Endothelial cell of umbilical vein (primary cell): ENCODE data around the gene CCL17. TPM values are rescaled to one million over a fixed set of nuclear protein-coding genes. Genes with fewer than 3 reads are reported as not detected.

Experiments used
- BruUV-seq: library from RNA; stranded (reverse); fragments of 400-500 nt; replicated peaks from 2 replicates; lab custom pipeline; 2021; lab: Mats Ljungman, UMichigan
- CTCF ChIA-PET: fragments of 300-600, 350-600 bp; sonication (Branson Sonifier 250); formaldehyde crosslinking; loops from one replicate; lab custom pipeline; 2021; ENCODE audit warnings: antibody characterized with exemption, inconsistent platforms; lab: Charles Lee
- POLR2A ChIA-PET: fragments of 300-600, 350-600 bp; sonication (Branson Sonifier 250); formaldehyde crosslinking; loops from one replicate; lab custom pipeline; 2021; ENCODE audit warnings: antibody characterized with exemption, inconsistent platforms; lab: Charles Lee
- DNase-seq: peaks from one replicate; pipeline ENCODE4 v3.0.0-alpha.2; 2011; ENCODE audit warnings: low read depth, low spot score
- FAIRE-seq: peaks from 2 replicates; lab custom pipeline; 2011; peaks lifted over from hg19 to GRCh38; lab: Jason Lieb, UNC
- H2AFZ ChIP-seq: 2 replicates; pipeline ENCODE4 v1.6.0; 2012; ENCODE audit warnings: low read depth, low read length, control low read depth, inconsistent platforms
- H3K27ac ChIP-seq: 2 replicates; pipeline ENCODE4 v1.5.1; 2011; ENCODE audit warnings: low read depth, mild to moderate bottlenecking, control low read depth, low read length, moderate library complexity; ENCODE audit not compliant: insufficient read depth
- H3K27me3 ChIP-seq, 2 experiments: 2 replicates each; pipeline versions ENCODE4 v1.6.0 to v1.6.1; 2011; ENCODE audit warnings: low read length in 2 of 2, mixed read lengths in 1 of 2; ENCODE audit not compliant: control insufficient read depth in 2 of 2, insufficient read depth in 2 of 2
- H3K36me3 ChIP-seq, 2 experiments: 2 replicates in 1 of 2; 3 replicates in 1 of 2; pipeline ENCODE4 v1.5.1; 2011; ENCODE audit warnings: low read length in 2 of 2, mild to moderate bottlenecking in 1 of 2, moderate library complexity in 1 of 2; ENCODE audit not compliant: control insufficient read depth in 2 of 2, insufficient read depth in 2 of 2; ENCODE audit errors: extremely low read depth in 1 of 2
- H3K4me1 ChIP-seq: 3 replicates; pipeline ENCODE4 v1.5.1; 2011; ENCODE audit warnings: mild to moderate bottlenecking, low read length; ENCODE audit not compliant: control insufficient read depth, insufficient read depth; ENCODE audit errors: extremely low read depth
- H3K4me2 ChIP-seq: 2 replicates; pipeline ENCODE4 v1.6.1; 2011; ENCODE audit warnings: low read length, control low read depth, mixed read lengths; ENCODE audit not compliant: insufficient read depth
- H3K4me3 ChIP-seq, 3 experiments: fragments of 200-600 bp in 1 of 3; sonication (generic), shearing (Covaris generic) in 1 of 3; replicated peaks in 1 of 3; 2 replicates each; pipeline ENCODE4 v1.5.1; 2011 to 2016; ENCODE audit warnings: control low read depth in 3 of 3, low read length in 3 of 3, mild to moderate bottlenecking in 2 of 3, inconsistent platforms in 1 of 3, low read depth in 1 of 3, moderate library complexity in 1 of 3; ENCODE audit not compliant: insufficient read depth in 1 of 3
- H3K79me2 ChIP-seq: 2 replicates; pipeline ENCODE4 v1.6.0; 2012; ENCODE audit warnings: low read length, inconsistent platforms; ENCODE audit not compliant: control insufficient read depth, insufficient read depth
- H3K9ac ChIP-seq: replicated peaks from 2 replicates; pipeline ENCODE3; 2011; ENCODE audit warnings: low read length, control low read depth; ENCODE audit not compliant: insufficient read depth; ENCODE audit errors: extremely low read depth
- H3K9me1 ChIP-seq: replicated peaks from 3 replicates; pipeline ENCODE4 v1.6.0; 2011; ENCODE audit warnings: mild to moderate bottlenecking, low read length; ENCODE audit not compliant: control insufficient read depth, insufficient read depth; ENCODE audit errors: extremely low read depth
- H3K9me3 ChIP-seq: replicated peaks from 2 replicates; pipeline ENCODE4 v1.5.1; 2012; ENCODE audit warnings: low read length, inconsistent platforms; ENCODE audit not compliant: control insufficient read depth, insufficient read depth
- H4K20me1 ChIP-seq: replicated peaks from 2 replicates; pipeline ENCODE3; 2011; ENCODE audit warnings: mild to moderate bottlenecking, low read length; ENCODE audit not compliant: control insufficient read depth, insufficient read depth; ENCODE audit errors: extremely low read depth
- CTCF ChIP-seq, 2 donors: IDR thresholded peaks; 1 replicate in 1 of 2; 2 replicates in 1 of 2; pipeline ENCODE4 v1.5.1; 2011; ENCODE audit warnings: low read length in 2 of 2, mild to moderate bottlenecking in 2 of 2, moderate library complexity in 2 of 2, control low read depth in 1 of 2, inconsistent platforms in 1 of 2, low read depth in 1 of 2; ENCODE audit not compliant: insufficient read depth in 1 of 2; ENCODE audit errors: extremely low read depth in 1 of 2
- EZH2 ChIP-seq: IDR thresholded peaks from 2 replicates; pipeline ENCODE4 v1.6.1; 2012; ENCODE audit warnings: borderline replicate concordance, low read depth, mild to moderate bottlenecking, moderate library complexity, low read length, inconsistent platforms; ENCODE audit not compliant: severe bottlenecking
- FOS ChIP-seq: IDR thresholded peaks from 2 replicates; pipeline ENCODE4 v1.6.1; 2011; ENCODE audit warnings: mild to moderate bottlenecking, low read length, moderate library complexity, borderline replicate concordance; ENCODE audit not compliant: insufficient read depth
- GATA2 ChIP-seq: IDR thresholded peaks from 2 replicates; pipeline ENCODE4 v1.7.0; 2011; ENCODE audit warnings: low read depth, mild to moderate bottlenecking, moderate library complexity, mixed read lengths, low read length; ENCODE audit not compliant: insufficient read length, insufficient read depth
- JUN ChIP-seq: IDR thresholded peaks from 2 replicates; pipeline ENCODE4 v1.6.1; 2011; ENCODE audit warnings: borderline replicate concordance, low read depth; ENCODE audit not compliant: insufficient read length, insufficient read depth
- MAX ChIP-seq: IDR thresholded peaks from 2 replicates; pipeline ENCODE4 v1.6.1; 2011; ENCODE audit not compliant: insufficient read depth, insufficient read length
- MYC ChIP-seq: IDR thresholded peaks from one replicate; pipeline ENCODE4 v1.6.1; 2011; ENCODE audit warnings: mild to moderate bottlenecking, low read depth, low read length
- POLR2A ChIP-seq: IDR thresholded peaks from 2 replicates; pipeline ENCODE4 v1.6.1; 2012; ENCODE audit warnings: low read depth, mild to moderate bottlenecking, control low read depth, low read length
- POLR2AphosphoS5 ChIP-seq: IDR thresholded peaks from 2 replicates; pipeline ENCODE4 v1.6.1; 2012; ENCODE audit warnings: low read depth, mild to moderate bottlenecking, control low read depth, low read length, moderate library complexity; ENCODE audit not compliant: insufficient read depth
- dilution Hi-C: fragments of 300-500 bp; cut with MboI; formaldehyde crosslinking; loops from one replicate; pipeline ENCODE4 v1.15.0; 2019; ENCODE audit warnings: low sequenced_read_pairs; ENCODE audit not compliant: extremely low pct_ligation_motif_present
- intact Hi-C: fragments of 100-400 bp; cut with micrococcal nuclease; formaldehyde crosslinking; loops from one replicate; pipeline ENCODE4 v1.10.0; 2022
- polyA plus RNA-seq, 4 experiments: library from polyadenylated mRNA; depleted of rRNA in 3 of 4; stranded (reverse) in 3 of 4; unstranded in 1 of 4; fragments of >200 nt; gene quantifications; 2 replicates each; pipeline versions ENCODE4 v1.2.1 to v1.2.3, GENCODE V29; 2011 to 2012; ENCODE audit warnings: missing spikeins in 1 of 4
- total RNA-seq: library from RNA; stranded (reverse); gene quantifications from 2 replicates; pipeline ENCODE4 v1.2.3, GENCODE V29; 2021

CCL17 gene
- total and polyA plus RNA-seq, 2 donors (not counting 3 experiments of a cell fraction or from before 2014, with no cell fraction given) = not detected

- Histone ChIP-seq H4K20me1 (no peaks in the 10 kb centered on the region), H3K79me2 (peaks cover 71% of the 10 kb centered on the region), H3K27ac (no peak overlapping the region), H3K36me3 (no peaks in the 10 kb centered on the region), H3K9ac (no peak overlapping the region), H3K9me1 (no peaks in the 10 kb centered on the region), H3K4me1 (peaks cover 12% of the 10 kb centered on the region), H3K4me2 (no peak overlapping the region), H3K4me3 (no peak overlapping the region), H3K9me3 (no peaks in the 10 kb centered on the region), H2AFZ (no peak overlapping the region), H3K27me3 (no peaks in the 10 kb centered on the region)
- CTCF ChIA-PET = interaction anchor here (1.3 kb wide), 1 partner anchor 17 kb away, joined by 4 read pairs; the partner anchor contains the start of gene POLR2C
- TF ChIP-seq CTCF (IDR thresholded peaks at IDR 0.05; ENCODE audit: extremely low read depth in 1 of 2, insufficient read depth in 1 of 2, low read depth in 1 of 2, low read length in 2 of 2) (no peak), GATA2 (no peak), FOS (no peak), MYC (no peak), POLR2A (no peak), POLR2AphosphoS5 (no peak), MAX (no peak), JUN (no peak), EZH2 (no peak)
- POLR2A ChIA-PET = no interaction called here
- DNase-seq = no peak
- no peak for FAIRE-seq
- intact Hi-C loops = no loop called here
- dilution Hi-C loops = no loop called here
- TSS peak; percentile 0 for BruUV-seq
These were observed 40.1 kb downstream of the CCL17 start for GRCh38 chr16:57444711-57445110.
